ENCODE results near the gene NR2F1. TPM values are rescaled to one million over a fixed set of nuclear protein-coding genes. Genes with fewer than 3 reads are reported as not detected.

The NR2F1 gene
- total and polyA plus RNA-seq, 2 donors (not counting 3 experiments of a cell fraction or from before 2014, with no cell fraction given): 21.5 to 38.7 TPM

- ChIA-PET CTCF (interaction anchor here (1.4 to 5.8 kb wide), 4 partner anchors 12 to 691 kb away, joined by 3 to 25 read pairs (median 4); no protein-coding TSS in a partner anchor), POLR2A (no interaction called here)
- Histone ChIP-seq H3K27me3 (ENCODE audit: control insufficient read depth in 2 of 2, insufficient read depth in 2 of 2, low read length in 2 of 2) (peaks cover 42 to 61% of the 10 kb centered on the region in 2 experiments), H3K9me1 (replicated peaks; ENCODE audit: control insufficient read depth, extremely low read depth, insufficient read depth, low read length) (no peaks in the 10 kb centered on the region), H3K9me3 (replicated peaks; ENCODE audit: control insufficient read depth, insufficient read depth, low read length) (no peaks in the 10 kb centered on the region), H3K36me3 (ENCODE audit: control insufficient read depth in 2 of 2, extremely low read depth in 1 of 2, insufficient read depth in 2 of 2, low read length in 2 of 2) (no peaks in the 10 kb centered on the region), H4K20me1 (replicated peaks; ENCODE audit: control insufficient read depth, extremely low read depth, insufficient read depth, low read length) (no peaks in the 10 kb centered on the region), H3K27ac (ENCODE audit: insufficient read depth, low read depth, low read length) (no peak overlapping the region), H3K4me2 (ENCODE audit: insufficient read depth, low read length) (no peak overlapping the region), H3K79me2 (ENCODE audit: control insufficient read depth, insufficient read depth, low read length) (no peaks in the 10 kb centered on the region), H3K4me3 (replicated peaks in 1 of 3; ENCODE audit: insufficient read depth in 1 of 3, low read depth in 1 of 3, low read length in 3 of 3) (no peak overlapping the region), H2AFZ (ENCODE audit: low read depth, low read length) (no peak overlapping the region), H3K9ac (replicated peaks; ENCODE audit: extremely low read depth, insufficient read depth, low read length) (no peak overlapping the region), H3K4me1 (ENCODE audit: control insufficient read depth, extremely low read depth, insufficient read depth, low read length) (no peaks in the 10 kb centered on the region)
- no peak for TF ChIP-seq FOS (IDR thresholded peaks at IDR 0.05; ENCODE audit: borderline replicate concordance, insufficient read depth, low read length)
- no peak for TF ChIP-seq MYC (IDR thresholded peaks at IDR 0.05; ENCODE audit: low read depth, low read length)
- no peak for TF ChIP-seq CTCF (IDR thresholded peaks at IDR 0.05; ENCODE audit: extremely low read depth in 1 of 2, insufficient read depth in 1 of 2, low read depth in 1 of 2, low read length in 2 of 2)
- no peak for TF ChIP-seq JUN (IDR thresholded peaks at IDR 0.05; ENCODE audit: borderline replicate concordance, insufficient read depth, insufficient read length, low read depth)
- TF ChIP-seq POLR2A (IDR thresholded peaks at IDR 0.05; ENCODE audit: low read depth, low read length): no peak
- no peak for TF ChIP-seq MAX (IDR thresholded peaks at IDR 0.05; ENCODE audit: insufficient read depth, insufficient read length)
- TF ChIP-seq EZH2 (IDR thresholded peaks at IDR 0.05; ENCODE audit: borderline replicate concordance, low read depth, low read length, severe bottlenecking): no peak
- TF ChIP-seq GATA2 (IDR thresholded peaks at IDR 0.05; ENCODE audit: insufficient read depth, insufficient read length, low read depth, low read length): no peak
- no peak for TF ChIP-seq POLR2AphosphoS5 (IDR thresholded peaks at IDR 0.05; ENCODE audit: insufficient read depth, low read depth, low read length)
- intact Hi-C loops (cut with micrococcal nuclease) (no loop called here), dilution Hi-C loops (cut with MboI; ENCODE audit: extremely low pct_ligation_motif_present, low sequenced_read_pairs) (no loop called here)
- FAIRE-seq (no peak), DNase-seq (ENCODE audit: low read depth, low spot score) (no peak)
- BruUV-seq (replicated peaks): no TSS peak
These were observed 17.5 kb downstream of the NR2F1 start for GRCh38 chr5:93600409-93601070.
